ENCODE data around the gene ITPR2.

Gene ITPR2

DNA sequence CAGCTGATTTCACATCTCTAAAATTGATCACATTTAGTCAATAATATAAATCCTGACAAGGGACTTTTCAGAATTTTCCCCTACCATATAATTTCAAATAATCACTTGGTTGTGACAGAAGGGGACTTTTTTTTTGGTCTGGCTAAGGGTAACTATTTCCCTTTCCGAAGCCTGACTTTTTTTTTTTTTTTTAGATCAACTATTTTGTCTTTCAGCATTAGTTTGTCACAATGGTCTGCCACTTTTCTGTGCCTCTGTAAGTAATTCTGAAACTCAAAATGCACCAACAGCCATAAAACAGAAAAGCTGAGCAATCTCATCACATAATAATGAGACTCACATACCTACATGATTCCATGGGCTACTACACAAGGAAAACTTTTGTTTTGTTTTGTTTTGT is 371.2 kb downstream of the ITPR2 start:
- no peak for TF ChIP-seq CTCF (conservative IDR thresholded peaks at IDR 0.05; ENCODE audit: control insufficient read depth, insufficient read depth, low read depth, low read length)

DNA sequence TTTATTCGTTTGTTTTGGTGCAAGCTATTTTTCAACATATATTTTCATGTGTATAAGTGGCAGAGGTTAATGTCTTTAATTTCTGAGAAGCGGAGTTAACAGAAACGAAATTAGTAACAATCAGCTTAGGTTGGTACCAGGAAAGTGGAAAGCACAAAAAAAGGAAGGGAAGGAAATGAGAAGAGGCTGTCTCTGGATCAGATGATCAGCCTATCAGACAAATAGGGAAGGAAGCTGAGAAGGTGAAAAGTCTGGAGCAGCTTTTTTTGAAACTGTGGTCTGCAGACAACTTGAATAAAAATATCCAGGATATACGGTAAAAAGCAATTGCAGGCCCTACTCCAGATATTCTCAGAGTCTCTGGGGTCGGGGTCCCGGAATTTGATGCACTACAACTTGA is 372.6 kb downstream of the ITPR2 start:
- no peak for DNase-seq (ENCODE audit: low read depth)
- H3K4me3 ChIP-seq (ENCODE audit: control insufficient read depth, low read depth, low read length), result no peak overlapping the region
- no peak for TF ChIP-seq CTCF (conservative IDR thresholded peaks at IDR 0.05; ENCODE audit: control insufficient read depth, insufficient read depth, low read depth, low read length)

More for the DNA sequence above, 371.2 kb downstream of the ITPR2 start:
- no peak overlapping the region for H3K4me3 ChIP-seq (ENCODE audit: control insufficient read depth, low read depth, low read length)
- no peak for DNase-seq (ENCODE audit: low read depth)

DNA sequence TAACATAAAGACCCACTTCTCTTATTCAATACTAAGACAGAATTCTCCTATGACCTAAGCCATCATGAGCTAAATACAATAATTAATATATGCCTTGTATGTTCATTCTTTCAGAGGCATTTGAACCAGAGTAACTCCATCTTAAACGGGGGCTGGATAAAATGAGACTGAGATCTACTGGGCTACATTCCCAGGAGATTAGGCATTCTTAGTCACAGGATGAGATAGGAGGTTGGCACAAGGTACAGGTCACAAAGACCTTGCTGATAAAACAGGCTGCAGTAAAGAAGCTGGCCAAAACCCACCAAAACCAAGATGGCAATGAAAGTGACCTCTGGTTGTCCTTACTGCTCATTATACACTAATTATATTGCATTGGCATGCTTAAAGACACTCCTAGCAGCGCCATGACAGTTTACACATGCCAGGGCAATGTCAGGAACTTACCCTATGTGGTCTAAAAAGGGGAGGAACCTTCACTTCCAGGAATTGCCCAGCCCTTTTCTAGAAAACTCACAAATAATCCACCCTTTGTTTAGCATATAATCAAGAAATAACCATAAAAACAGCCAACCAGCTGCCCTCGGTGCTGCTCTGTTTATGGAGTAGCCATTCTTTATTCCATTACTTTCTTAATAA is 376.9 kb downstream of the ITPR2 start:
- no peak overlapping the region for H3K4me3 ChIP-seq (ENCODE audit: control insufficient read depth, low read depth, low read length)
- no peak for TF ChIP-seq CTCF (conservative IDR thresholded peaks at IDR 0.05; ENCODE audit: control insufficient read depth, insufficient read depth, low read depth, low read length)
- DNase-seq (ENCODE audit: low read depth), result peak; percentile 3

DNA sequence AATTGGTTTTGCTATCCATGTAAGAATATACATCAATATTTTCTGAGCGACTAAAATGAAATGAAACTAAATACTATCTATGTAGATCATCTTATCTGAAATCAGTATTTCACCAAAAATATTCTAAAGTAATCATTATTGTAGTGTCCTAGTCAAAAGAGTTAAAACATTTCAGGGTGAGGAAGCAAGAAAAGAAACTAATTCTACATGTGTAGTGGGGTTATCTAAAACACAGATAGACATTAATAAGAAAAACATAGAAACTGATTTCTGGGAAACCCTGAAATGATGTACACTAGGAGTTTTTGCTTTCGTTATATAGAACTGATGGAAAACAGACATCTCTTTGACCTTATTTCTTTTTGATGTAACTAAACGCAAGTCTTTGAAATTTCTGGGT is 379.7 kb downstream of the ITPR2 start:
- H3K4me3 ChIP-seq (ENCODE audit: control insufficient read depth, low read depth, low read length), result no peak overlapping the region
- DNase-seq (ENCODE audit: low read depth), result no peak
- TF ChIP-seq CTCF (conservative IDR thresholded peaks at IDR 0.05; ENCODE audit: control insufficient read depth, insufficient read depth, low read depth, low read length), result no peak

DNA sequence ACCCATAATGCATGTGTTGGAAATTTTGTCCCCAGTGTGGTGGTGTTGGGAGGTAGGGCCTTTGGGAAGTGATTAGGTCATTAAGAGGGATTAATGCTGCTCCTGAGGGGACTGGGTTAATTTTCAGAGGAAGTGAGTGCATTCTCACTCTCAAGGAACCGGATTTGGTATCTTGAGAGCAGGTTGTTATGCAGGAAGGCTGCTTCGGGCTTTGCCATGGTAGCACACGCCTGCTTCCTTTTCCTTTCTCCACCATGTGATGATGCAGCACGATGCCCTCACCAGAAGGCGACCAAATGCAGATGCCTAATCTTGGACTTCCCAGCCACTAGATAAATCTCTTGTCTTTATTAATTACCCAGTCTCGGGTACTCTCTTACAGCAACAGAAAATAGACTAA is 380.5 kb downstream of the ITPR2 start:
- no peak overlapping the region for H3K4me3 ChIP-seq (ENCODE audit: control insufficient read depth, low read depth, low read length)
- DNase-seq (ENCODE audit: low read depth), result no peak
- no peak for TF ChIP-seq CTCF (conservative IDR thresholded peaks at IDR 0.05; ENCODE audit: control insufficient read depth, insufficient read depth, low read depth, low read length)

DNA sequence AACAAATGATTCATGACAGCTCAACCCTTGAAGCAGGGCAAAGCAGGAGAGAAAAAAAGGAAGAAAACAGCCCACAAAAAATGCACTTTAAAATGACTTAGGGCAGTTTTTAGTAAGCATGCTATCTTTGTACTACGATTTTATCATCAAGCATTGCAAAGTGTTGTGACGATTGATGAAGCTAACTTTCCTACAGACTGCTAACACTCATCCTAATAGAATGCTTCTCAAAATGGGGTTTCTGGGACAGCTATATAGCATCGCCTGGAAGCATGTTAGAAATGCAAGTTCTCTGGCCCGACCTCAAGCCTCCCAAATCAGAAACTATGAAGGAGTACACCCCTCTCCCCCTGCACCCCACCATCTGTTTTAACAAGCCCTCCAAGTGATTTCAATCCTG is 381.2 kb downstream of the ITPR2 start:
- TF ChIP-seq CTCF (conservative IDR thresholded peaks at IDR 0.05; ENCODE audit: control insufficient read depth, insufficient read depth, low read depth, low read length), result no peak
- DNase-seq (ENCODE audit: low read depth), result no peak
- no peak overlapping the region for H3K4me3 ChIP-seq (ENCODE audit: control insufficient read depth, low read depth, low read length)

DNA sequence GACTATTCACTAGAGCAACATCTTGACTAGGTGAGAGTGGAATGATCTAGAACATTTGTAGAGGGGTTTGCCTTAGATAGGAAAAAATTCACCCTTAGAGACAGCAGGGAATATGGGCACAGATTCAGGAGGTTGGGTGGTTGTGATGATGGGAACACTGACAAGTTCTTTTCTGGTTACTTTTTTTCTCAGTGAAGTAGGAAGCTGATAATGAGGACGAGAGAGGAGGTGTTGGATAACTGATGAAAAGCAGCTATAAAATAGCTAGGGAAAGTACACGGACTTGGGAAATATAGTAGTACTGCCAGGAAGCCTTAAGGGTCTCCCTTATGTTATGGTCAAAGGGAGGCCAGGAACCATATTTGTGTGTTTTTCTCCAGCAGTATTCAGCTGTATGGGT is 387.1 kb downstream of the ITPR2 start:
- DNase-seq (ENCODE audit: low read depth), result no peak
- no peak overlapping the region for H3K4me3 ChIP-seq (ENCODE audit: control insufficient read depth, low read depth, low read length)
- no peak for TF ChIP-seq CTCF (conservative IDR thresholded peaks at IDR 0.05; ENCODE audit: control insufficient read depth, insufficient read depth, low read depth, low read length)

All from fibroblast of mammary gland (primary cell).